GM13977 (cell line): ENCODE data around the gene OBSCN.

Source experiments
- DNase-seq: peaks from one replicate; pipeline ENCODE4 v3.0.0; 2012; ENCODE audit warnings: low spot score
- CTCF ChIP-seq: IDR thresholded peaks from 2 replicates; pipeline ENCODE4 v1.5.1; 2012; ENCODE audit warnings: mild to moderate bottlenecking, control low read depth; ENCODE audit not compliant: insufficient read depth; ENCODE audit errors: extremely low read depth, missing control alignments
- in situ Hi-C: fragments of 300-500 bp; cut with MboI; formaldehyde crosslinking; loops from one replicate; pipeline ENCODE4 v1.12.0; 2022; ENCODE audit warnings: low sequenced_read_pairs, low pct_unique_long_range_greater_than_20kb, mixed read lengths, inconsistent platforms; ENCODE audit not compliant: unreplicated experiment

The OBSCN gene

GRCh38 chr1:228366062-228366865, 158.4 kb downstream of the OBSCN start:
- no peak for DNase-seq
- in situ Hi-C loops, result no loop called here
- no peak for TF ChIP-seq CTCF

- no peak for DNase-seq
- TF ChIP-seq CTCF, result no peak
- in situ Hi-C loops, result no loop called here
Observed at GRCh38 chr1:228366866-228367741, 159.3 kb downstream of the OBSCN start.

GRCh38 chr1:228367798-228368791, 160.3 kb downstream of the OBSCN start:
- no peak for TF ChIP-seq CTCF
- DNase-seq, result no peak
- in situ Hi-C loops, result no loop called here

- no peak for DNase-seq
- in situ Hi-C loops, result no loop called here
- TF ChIP-seq CTCF, result no peak
Observed at GRCh38 chr1:228368801-228369607, 161.2 kb downstream of the OBSCN start.

- no peak for TF ChIP-seq CTCF
- in situ Hi-C loops, result no loop called here
- DNase-seq, result no peak
Observed at GRCh38 chr1:228369608-228370438, 162.0 kb downstream of the OBSCN start.
